Transverse colon (tissue), 4 donors: ENCODE measurements around the gene IGDCC3.

Experiments
- POLR2A ChIP-seq: fragments of 450-650 bp; IDR thresholded peaks from one replicate; pipeline ENCODE4 v1.6.1; 2016; ENCODE audit warnings: antibody characterized with exemption, mild to moderate bottlenecking, moderate library complexity
- POLR2AphosphoS5 ChIP-seq, 3 donors: sonication (generic); formaldehyde crosslinking; IDR thresholded peaks; one replicate each; pipeline ENCODE4 v1.6.1; 2016; ENCODE audit warnings: antibody characterized with exemption in 3 of 3
- TF ChIP-seq, protein P1 (sequence below), 5 experiments: fragments of 200-600 bp in 3 of 5; fragments of 450-650 bp in 2 of 5; sonication (generic) in 3 of 5; IDR thresholded peaks; 1 replicate in 2 of 5; 2 replicates in 3 of 5; pipeline ENCODE4 v1.5.1; 2016 to 2017; ENCODE audit warnings: antibody characterized with exemption in 5 of 5, inconsistent platforms in 3 of 5, mild to moderate bottlenecking in 2 of 5, moderate library complexity in 1 of 5

- TF ChIP-seq, protein P1, sequence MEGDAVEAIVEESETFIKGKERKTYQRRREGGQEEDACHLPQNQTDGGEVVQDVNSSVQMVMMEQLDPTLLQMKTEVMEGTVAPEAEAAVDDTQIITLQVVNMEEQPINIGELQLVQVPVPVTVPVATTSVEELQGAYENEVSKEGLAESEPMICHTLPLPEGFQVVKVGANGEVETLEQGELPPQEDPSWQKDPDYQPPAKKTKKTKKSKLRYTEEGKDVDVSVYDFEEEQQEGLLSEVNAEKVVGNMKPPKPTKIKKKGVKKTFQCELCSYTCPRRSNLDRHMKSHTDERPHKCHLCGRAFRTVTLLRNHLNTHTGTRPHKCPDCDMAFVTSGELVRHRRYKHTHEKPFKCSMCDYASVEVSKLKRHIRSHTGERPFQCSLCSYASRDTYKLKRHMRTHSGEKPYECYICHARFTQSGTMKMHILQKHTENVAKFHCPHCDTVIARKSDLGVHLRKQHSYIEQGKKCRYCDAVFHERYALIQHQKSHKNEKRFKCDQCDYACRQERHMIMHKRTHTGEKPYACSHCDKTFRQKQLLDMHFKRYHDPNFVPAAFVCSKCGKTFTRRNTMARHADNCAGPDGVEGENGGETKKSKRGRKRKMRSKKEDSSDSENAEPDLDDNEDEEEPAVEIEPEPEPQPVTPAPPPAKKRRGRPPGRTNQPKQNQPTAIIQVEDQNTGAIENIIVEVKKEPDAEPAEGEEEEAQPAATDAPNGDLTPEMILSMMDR (IDR thresholded peaks at IDR 0.05), result no peak
- no peak for TF ChIP-seq POLR2A
- no peak for TF ChIP-seq POLR2AphosphoS5 (IDR thresholded peaks at IDR 0.05)
Observed at GRCh38 chr15:65370885-65371284, 6.9 kb downstream of the IGDCC3 start.
